ENCODE data around the gene CCDC50. TPM values are rescaled to one million over a fixed set of nuclear protein-coding genes. Genes with fewer than 3 reads are reported as not detected.

CCDC50 gene
- polyA plus RNA-seq, 1 donor (not counting 4 experiments of a cell fraction or from before 2014, with no cell fraction given) = 54.8 TPM

DNA sequence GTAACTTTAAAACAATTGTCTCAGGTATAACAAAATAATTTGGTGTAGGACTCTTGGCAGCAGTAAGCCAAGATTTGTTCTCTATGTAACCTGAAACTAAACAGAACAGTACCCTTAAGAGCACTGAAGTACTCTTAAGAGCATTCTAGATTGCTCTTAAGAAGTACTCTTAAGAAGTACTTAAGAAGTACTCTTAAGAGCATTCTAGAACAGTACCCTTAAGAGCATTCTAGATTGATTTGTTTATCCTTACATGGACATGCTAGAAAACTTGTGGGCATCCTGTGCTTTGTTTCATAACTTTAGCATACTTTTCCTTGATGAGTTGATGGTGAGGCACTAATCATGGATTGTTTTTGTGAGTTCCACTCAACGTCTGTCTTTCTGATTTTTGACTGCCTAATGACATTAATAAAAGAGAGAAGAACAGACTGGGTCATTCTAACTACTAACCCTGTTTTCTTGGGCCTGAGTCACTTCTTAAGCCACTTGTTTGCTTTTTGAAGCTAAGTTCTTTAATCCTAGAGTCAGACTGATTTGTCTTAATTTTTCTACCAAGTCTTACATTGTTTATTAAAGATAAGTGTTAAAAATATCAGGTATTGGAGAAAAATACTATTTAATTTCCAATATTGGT lies 58.4 kb downstream of the CCDC50 start:
- no peak overlapping the region for H2AFZ ChIP-seq (ENCODE audit: control insufficient read depth, low read length)
- no peak overlapping the region for H3K9ac ChIP-seq (ENCODE audit: control insufficient read depth, extremely low read depth, insufficient read depth, low read length)
- FAIRE-seq = peak; percentile 34
- H3K79me2 ChIP-seq (ENCODE audit: control insufficient read depth, insufficient read depth, low read length) = no peaks in the 10 kb centered on the region
- no peaks in the 10 kb centered on the region for H4K20me1 ChIP-seq (ENCODE audit: control insufficient read depth, extremely low read depth, insufficient read depth, low read length)
- H3K9me1 ChIP-seq (ENCODE audit: control insufficient read depth, extremely low read depth, insufficient read depth, low read length) = no peaks in the 10 kb centered on the region
- no peaks in the 10 kb centered on the region for H3K27me3 ChIP-seq (ENCODE audit: control insufficient read depth, extremely low read depth, insufficient read depth, low read length)
- H3K9me3 ChIP-seq (ENCODE audit: control insufficient read depth, low read depth, low read length) = no peaks in the 10 kb centered on the region
- no peaks in the 10 kb centered on the region for H3K4me1 ChIP-seq (ENCODE audit: control insufficient read depth, extremely low read depth, insufficient read depth, low read length)
- H3K4me3 ChIP-seq (ENCODE audit: control insufficient read depth in 2 of 3, extremely low read depth in 1 of 3, insufficient read depth in 2 of 3, low read depth in 1 of 3, low read length in 3 of 3) = no peak overlapping the region
- TF ChIP-seq, protein P1, sequence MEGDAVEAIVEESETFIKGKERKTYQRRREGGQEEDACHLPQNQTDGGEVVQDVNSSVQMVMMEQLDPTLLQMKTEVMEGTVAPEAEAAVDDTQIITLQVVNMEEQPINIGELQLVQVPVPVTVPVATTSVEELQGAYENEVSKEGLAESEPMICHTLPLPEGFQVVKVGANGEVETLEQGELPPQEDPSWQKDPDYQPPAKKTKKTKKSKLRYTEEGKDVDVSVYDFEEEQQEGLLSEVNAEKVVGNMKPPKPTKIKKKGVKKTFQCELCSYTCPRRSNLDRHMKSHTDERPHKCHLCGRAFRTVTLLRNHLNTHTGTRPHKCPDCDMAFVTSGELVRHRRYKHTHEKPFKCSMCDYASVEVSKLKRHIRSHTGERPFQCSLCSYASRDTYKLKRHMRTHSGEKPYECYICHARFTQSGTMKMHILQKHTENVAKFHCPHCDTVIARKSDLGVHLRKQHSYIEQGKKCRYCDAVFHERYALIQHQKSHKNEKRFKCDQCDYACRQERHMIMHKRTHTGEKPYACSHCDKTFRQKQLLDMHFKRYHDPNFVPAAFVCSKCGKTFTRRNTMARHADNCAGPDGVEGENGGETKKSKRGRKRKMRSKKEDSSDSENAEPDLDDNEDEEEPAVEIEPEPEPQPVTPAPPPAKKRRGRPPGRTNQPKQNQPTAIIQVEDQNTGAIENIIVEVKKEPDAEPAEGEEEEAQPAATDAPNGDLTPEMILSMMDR (optimal IDR thresholded peaks at IDR 0.05 in 1 of 3, IDR thresholded peaks at IDR 0.05 in 1 of 3, conservative IDR thresholded peaks at IDR 0.05 in 1 of 3; ENCODE audit: extremely low read depth in 1 of 3, insufficient read depth in 2 of 3, low read length in 3 of 3) = no peak
- no peak for TF ChIP-seq EZH2 (IDR thresholded peaks at IDR 0.05; ENCODE audit: low read length)
- peaks cover 5 to 12% of the 10 kb centered on the region in 2 experiments for H3K36me3 ChIP-seq (ENCODE audit: control insufficient read depth in 2 of 2, extremely low read depth in 1 of 2, insufficient read depth in 2 of 2, low read length in 2 of 2)
- dilution Hi-C loops (cut with MboI; ENCODE audit: extremely low pct_ligation_motif_present, low sequenced_read_pairs) = no loop called here
- H3K27ac ChIP-seq (ENCODE audit: control insufficient read depth, insufficient read depth, low read length) = peak overlapping the region; percentile 2
- no peak for DNase-seq (ENCODE audit: low read depth, low spot score)
- H3K4me2 ChIP-seq (ENCODE audit: control insufficient read depth, extremely low read depth, insufficient read depth, low read depth, low read length) = no peak overlapping the region

DNA sequence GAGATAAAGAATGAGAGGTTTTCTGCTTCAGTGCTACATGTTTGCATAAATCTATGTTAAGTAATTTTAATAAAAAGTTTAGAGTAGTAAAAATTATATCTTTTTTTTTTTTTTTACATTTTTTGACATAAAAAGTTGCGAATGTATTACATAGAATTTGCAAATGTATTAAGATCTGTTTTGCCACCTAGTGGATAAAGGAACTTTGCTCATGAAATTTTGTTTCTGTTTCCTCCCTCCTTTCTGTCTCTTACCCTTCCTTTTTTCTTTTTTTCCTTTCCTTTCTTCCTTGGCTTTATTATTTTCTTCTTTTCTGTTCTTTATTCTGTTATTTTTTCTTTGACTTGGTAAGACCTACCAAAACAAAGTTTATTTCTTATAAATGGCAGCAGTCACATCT lies 59.6 kb downstream of the CCDC50 start:
- peaks cover 3 to 5% of the 10 kb centered on the region in 2 experiments for H3K36me3 ChIP-seq (ENCODE audit: control insufficient read depth in 2 of 2, extremely low read depth in 1 of 2, insufficient read depth in 2 of 2, low read length in 2 of 2)
- no peak for TF ChIP-seq EZH2 (IDR thresholded peaks at IDR 0.05; ENCODE audit: low read length)
- TF ChIP-seq, protein P1 (optimal IDR thresholded peaks at IDR 0.05 in 1 of 3, IDR thresholded peaks at IDR 0.05 in 1 of 3, conservative IDR thresholded peaks at IDR 0.05 in 1 of 3; ENCODE audit: extremely low read depth in 1 of 3, insufficient read depth in 2 of 3, low read length in 3 of 3) = no peak

More for the DNA sequence above, 59.6 kb downstream of the CCDC50 start:
- Histone ChIP-seq H2AFZ (ENCODE audit: control insufficient read depth, low read length) (no peak overlapping the region), H3K9me3 (ENCODE audit: control insufficient read depth, low read depth, low read length) (no peaks in the 10 kb centered on the region), H3K27me3 (ENCODE audit: control insufficient read depth, extremely low read depth, insufficient read depth, low read length) (no peaks in the 10 kb centered on the region), H3K27ac (ENCODE audit: control insufficient read depth, insufficient read depth, low read length) (no peak overlapping the region), H3K4me1 (ENCODE audit: control insufficient read depth, extremely low read depth, insufficient read depth, low read length) (no peaks in the 10 kb centered on the region), H4K20me1 (ENCODE audit: control insufficient read depth, extremely low read depth, insufficient read depth, low read length) (no peaks in the 10 kb centered on the region), H3K79me2 (ENCODE audit: control insufficient read depth, insufficient read depth, low read length) (no peaks in the 10 kb centered on the region), H3K9me1 (ENCODE audit: control insufficient read depth, extremely low read depth, insufficient read depth, low read length) (no peaks in the 10 kb centered on the region), H3K4me3 (ENCODE audit: control insufficient read depth in 2 of 3, extremely low read depth in 1 of 3, insufficient read depth in 2 of 3, low read depth in 1 of 3, low read length in 3 of 3) (no peak overlapping the region), H3K9ac (ENCODE audit: control insufficient read depth, extremely low read depth, insufficient read depth, low read length) (no peak overlapping the region), H3K4me2 (ENCODE audit: control insufficient read depth, extremely low read depth, insufficient read depth, low read depth, low read length) (no peak overlapping the region)
- dilution Hi-C loops (cut with MboI; ENCODE audit: extremely low pct_ligation_motif_present, low sequenced_read_pairs) = no loop called here
- FAIRE-seq = no peak
- no peak for DNase-seq (ENCODE audit: low read depth, low spot score)
